Fibroblast of skin of abdomen (primary cell): ENCODE data around the gene YWHAQ. TPM values are rescaled to one million over a fixed set of nuclear protein-coding genes. Genes with fewer than 3 reads are reported as not detected.

Source experiments
- DNase-seq: peaks from one replicate; pipeline ENCODE4 v3.0.0-alpha.2; 2013
- polyA plus RNA-seq, 2 experiments: library from polyadenylated mRNA; unstranded; fragments of 120-200 nt; gene quantifications; one replicate each; pipeline ENCODE4 v1.2.1, GENCODE V29; 2013; ENCODE audit not compliant: insufficient read length in 2 of 2

Gene YWHAQ
- 306 TPM for polyA plus RNA-seq (2013, experiment 1 of 2; ENCODE audit: insufficient read length)
- polyA plus RNA-seq (2013, experiment 2 of 2; ENCODE audit: insufficient read length): 300 TPM

DNA sequence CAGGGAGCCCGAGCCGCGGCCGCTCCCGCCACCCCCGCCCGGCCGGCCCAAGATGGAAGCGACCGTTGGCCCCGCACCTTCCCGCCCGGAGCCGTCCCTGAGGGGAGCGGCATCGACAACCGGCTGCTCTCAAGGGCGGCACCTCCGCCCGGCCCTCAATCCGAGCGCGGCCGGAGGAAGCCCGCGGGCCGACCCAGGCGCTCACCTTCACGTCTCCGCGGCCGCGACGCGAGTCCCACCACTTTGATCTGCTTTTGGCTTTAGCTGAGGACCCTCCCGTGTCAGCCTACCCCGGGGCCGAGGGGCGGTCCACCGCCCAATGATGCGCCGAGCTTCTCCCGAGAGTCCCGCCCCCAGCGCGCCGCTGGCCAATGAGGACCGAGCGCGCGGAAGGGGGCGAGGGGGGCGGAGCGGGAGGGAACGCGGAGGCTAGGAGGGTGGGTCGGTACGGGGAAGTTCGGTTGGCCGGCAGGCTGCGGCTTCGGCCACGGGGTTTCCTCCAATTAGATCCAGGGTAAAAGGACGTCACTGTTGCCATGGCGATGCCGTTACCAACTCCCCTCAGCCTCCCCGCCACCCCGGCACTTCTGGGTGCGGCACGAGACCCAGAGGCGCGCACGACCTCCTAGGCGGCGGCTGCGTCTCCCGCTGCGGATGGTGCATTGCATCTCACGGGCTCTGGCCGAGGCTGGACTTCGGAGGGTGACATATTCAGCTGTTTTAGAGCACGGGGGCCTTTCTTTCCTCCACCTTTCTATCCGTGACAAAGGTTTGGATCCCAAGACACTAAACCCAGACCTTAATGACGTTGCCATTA is at the start of gene YWHAQ:
YWHAQ (minus strand) TSS at position 262 of the 817 bp plus-strand sequence. CDS start 545 bp downstream, outside the sequence.
- peak; percentile 99 for DNase-seq

DNA sequence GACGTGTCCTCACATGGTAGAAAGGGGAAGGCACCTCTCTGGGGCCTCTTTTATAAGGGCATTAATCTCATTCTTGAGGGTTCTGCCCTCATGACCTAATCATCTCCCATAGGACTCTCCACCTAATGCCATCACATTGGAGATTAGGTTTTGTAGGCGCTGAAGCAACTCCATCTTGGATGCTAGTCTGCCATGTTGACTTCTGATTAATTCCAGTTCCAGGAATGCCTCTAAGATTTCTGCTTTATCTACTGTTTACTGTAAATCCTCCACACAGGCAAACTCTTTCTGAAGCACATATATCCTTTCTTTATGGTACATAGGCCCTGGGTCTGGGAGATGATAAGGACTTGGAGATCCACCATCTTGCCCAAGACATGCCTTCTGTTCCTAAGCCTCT is 49.3 kb upstream of the YWHAQ start:
- DNase-seq: no peak

DNA sequence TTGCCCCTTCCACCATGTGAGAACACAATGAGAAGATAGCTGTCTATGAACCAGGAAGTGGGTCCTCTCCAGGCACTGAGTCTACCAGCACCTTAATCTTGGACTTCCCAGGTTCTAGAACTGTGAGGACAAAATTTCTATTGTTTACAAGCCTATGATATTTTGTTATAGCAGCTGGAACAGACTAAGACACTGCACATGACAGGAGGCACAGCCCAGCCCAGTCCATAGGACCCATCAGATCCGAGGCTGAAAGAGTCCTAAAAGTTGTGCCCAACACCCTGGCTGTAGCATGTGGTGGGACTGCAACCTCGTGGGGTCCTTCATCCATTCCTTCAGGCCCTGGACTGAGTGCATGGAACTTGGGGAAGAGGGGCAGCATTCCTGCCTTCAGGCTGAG is 48.4 kb upstream of the YWHAQ start:
- DNase-seq: no peak

DNA sequence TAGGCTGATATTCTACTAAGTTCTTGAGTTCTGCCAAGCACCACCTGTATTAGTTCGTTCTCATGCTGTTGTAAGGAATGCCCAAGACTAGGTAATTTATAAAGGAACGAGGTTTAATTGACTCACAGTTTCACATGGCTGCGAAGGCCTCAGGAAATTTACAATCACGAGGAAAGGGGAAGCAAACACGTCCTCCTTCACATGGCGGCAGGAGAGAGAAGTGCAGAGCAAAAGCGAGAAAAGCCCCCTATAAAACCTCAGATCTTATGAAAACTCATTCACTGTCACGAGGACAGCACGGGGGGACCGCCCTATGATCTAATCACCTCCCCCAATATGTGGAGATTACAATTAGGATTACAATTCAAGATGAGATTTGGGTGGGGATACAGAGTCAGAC is 47.7 kb upstream of the YWHAQ start:
- DNase-seq: no peak

DNA sequence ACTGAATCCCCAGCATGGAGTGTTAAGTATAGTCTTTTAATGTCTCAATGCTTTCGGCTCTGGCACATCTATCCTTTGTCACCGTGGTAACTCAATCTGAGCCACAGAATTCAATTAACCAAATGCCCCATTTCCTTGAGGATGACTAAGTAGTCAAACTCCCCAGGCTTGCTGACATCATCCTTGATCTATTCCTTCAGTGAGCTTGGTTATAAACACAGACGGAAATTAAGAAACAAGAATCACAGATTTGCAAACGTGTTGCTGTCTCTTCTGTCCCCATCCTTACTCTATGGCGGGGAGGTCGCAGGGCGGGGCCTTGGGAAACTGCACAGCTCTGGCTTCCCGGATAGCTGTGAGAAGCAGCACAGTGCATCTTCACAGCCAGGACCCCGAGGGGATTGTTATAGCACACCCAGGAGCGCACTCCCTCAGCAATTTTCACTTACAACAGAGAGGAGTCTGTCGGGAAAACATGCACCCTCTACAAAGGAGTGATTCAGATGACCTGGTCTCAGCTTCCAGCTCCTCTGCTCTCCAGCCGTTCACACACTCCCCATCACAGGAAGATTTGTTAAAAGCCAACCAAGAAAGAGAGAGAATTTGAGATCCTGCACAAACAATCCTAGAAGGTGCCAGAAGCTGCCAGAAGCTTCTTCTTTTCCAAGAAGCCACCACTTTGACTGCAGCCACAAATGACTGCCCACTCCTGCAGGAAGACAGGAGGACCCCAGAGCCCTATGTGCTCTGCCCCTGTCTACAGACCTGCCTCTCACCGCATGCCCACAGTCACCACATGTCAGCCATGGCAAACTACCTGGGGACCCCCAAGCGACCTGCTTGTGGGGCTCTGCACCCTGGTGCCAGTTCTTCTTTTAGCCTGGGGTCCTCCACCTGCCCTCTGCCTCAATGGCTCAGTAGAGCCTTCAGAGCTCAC is 44.9 kb upstream of the YWHAQ start:
- DNase-seq: peak; percentile 92

DNA sequence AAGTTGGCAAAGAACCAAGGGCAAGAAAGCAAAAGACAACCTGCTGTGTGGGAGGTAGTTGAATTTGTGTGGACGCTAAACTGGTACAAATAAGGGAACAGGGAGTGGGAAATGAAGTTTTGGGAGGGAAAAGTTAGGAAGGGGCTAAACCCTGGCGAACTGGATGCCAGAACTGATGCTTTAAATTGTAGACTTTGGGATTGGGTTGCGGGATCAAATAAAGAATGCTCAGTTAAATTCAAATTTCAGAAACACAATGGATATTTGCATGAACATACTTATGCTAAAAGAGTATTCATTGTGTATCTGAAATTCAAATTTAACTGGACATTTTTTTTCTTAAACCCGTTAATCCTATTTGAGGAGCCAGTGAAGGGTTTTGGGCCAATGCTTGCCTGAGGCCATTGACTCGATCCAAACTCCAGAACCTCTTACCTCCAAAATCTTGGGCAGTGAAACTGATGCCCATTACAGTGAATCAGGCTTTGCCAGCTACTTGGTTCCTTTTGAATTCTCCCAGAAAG is 44.2 kb upstream of the YWHAQ start:
- no peak for DNase-seq

DNA sequence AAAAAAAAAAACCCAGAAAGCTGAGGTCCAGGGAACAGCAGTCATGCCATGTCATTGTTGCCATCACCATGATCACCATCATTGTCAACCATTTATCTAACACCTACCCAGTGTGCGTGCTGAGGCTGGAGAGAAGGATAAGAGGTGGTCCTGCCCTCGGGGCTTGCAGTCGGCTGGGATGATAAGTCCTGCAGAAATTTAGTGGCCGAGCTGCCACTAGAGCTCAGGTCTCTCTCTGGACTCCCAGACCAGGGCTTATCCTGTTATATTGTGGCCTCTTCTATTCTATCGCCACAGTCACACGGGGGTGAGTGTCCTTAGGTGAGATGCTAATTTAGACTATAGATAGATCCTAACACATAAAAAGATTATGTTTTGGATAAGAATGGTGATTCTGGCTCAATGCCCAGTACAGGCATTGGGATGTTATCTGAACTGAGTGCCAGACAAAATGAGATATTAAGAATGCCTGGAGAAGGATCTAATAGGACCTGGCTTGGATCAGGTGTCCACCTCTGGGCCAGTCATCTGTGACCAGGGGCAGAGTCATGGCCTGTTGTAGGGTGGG is 43.2 kb upstream of the YWHAQ start:
- DNase-seq: no peak

DNA sequence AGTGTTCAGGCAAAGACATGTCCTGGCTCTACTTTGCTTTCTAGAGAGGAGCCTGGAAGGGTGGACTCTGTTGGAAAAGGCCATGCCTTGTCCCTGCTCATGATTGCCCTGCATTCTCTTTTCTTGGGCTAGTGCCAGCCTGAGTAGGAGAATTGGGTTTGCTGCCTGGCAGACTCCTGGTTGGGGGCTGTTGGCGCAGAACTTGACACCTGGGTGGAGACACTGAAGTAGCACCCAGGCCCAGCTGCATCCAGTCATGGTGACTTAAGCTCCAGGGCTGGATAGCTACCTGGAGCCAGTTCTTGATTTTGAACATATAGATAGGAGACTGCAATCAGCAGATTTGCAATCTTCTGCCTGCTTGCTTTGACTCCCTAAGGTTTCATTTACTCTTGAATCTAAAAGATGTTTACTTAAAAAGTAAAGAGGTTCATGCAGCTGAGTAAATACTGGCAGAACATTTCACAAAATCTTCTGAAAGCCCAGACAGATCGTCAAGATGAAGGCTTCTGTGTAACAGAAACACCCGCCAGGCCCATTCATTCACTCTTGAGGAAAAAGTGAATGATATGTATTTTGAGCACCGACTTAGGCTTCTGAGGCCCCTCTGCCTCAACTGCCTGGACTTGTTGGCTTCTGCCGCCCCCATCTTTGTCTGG is 38.0 kb upstream of the YWHAQ start:
- DNase-seq: no peak

DNA sequence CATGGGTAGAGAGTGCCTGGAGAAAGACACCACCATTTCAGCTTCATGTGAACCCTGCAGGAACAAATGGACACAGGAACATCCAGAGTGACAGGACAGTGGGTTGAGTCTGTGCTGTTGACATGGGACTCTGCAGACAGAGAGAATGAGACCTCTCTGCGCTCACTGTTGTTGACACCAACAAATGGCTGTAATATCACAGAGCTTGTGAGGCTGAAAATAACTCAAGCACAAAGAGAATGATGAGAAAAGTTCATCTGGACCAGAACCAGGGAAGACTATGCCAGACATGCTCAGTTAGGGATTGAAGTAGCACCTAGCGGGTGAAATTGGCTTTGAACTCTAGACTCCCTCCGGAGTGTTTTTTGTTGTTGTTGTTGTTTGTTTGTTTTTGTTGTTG is 37.0 kb upstream of the YWHAQ start:
- no peak for DNase-seq

DNA sequence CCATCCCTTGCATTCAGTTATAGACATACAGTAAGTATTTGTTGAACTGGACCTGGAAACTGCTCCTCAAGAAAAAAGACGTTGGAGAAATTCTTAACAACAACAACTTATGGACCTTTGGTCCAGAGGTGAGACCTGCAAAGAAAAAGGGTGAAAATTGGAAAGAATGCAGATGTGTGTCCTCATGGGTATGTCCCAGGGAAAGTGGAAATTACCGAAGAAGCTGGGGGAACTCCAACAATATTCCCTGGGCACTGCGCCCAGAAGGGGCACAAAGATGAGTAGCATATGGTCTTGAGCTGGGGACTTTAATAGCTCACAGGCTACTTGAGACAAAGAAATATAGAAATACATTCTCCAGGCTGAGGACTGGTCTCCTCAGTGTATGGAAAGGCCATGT is 35.5 kb upstream of the YWHAQ start:
- DNase-seq: peak; percentile 33

DNA sequence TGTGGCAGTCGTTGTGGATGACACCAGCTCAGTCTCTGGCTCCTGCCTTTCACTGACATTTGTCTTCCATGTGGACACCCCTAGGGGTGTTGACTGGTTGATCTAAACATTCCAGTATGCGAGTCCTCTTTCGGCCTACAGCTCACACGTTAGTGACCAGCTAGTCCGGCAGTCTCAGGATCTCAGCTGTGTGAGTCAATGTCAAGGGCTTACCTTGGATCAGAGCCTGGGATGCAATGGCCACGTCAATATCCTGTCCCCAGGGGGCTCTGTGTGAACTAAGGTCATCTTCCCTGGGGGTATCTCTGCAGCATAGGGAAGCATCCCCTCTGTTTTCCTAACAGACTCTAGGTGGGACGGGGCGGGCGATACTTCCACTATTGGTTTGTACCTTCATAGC is 35.1 kb upstream of the YWHAQ start:
- peak; percentile 58 for DNase-seq

DNA sequence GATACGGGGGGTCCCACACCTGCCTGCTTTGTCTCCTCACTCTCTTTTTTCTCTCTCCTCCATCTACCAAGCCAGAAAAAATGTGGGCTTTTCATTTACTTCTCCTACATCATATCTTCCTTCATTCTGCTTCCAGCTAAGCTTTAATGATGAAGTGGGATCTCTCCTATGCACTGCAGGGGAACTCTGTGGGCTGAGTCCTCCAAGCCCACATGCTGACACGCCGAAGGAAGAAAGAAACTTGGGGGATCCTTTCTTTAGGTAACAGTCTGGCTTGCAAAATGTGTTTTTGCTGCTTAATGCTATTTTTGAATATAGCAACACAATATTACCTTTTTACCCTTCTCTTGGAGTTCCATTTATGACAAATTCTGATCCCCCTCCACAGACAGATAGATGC is 33.6 kb upstream of the YWHAQ start:
- no peak for DNase-seq

DNA sequence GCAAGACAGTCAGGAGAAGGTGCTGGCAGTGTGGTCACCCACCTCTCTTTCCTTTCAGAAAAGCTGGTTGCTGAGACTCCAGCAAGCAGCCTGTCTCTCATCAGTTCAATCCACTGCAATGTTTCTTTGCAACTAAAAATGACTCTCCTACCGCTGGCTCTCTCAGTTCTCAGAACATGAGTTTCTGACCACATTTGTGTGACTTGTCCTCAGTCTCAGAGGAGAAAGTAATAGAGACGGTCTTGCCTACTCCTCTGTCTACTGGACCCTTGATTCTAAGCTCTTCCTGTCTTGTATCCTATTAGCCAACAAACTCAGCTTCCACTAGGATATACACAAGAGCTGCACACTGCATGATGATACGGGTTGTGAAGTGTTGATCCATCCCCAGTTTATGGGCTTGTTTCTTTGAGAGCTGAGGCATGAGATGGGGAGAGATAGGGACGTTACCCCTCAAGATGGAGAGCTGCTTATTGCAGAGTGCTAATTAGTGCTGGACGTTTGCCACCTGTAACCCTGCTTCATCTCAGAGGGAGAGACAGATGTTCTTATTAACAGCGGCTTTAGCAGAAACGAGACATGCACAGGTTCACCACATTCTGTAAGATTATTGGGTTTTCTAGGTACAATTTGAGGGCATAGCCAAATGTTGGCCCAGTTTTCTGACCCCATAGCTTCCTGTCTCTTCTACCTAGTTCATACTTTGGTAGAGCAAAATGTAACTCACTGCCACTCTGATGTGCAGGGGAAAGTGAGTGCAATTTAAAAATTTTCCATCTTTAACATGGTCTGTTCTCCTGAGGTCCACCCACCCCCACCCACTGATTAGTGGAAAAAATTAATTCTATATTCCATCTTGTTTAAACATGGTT is 32.4 kb upstream of the YWHAQ start:
- no peak for DNase-seq

DNA sequence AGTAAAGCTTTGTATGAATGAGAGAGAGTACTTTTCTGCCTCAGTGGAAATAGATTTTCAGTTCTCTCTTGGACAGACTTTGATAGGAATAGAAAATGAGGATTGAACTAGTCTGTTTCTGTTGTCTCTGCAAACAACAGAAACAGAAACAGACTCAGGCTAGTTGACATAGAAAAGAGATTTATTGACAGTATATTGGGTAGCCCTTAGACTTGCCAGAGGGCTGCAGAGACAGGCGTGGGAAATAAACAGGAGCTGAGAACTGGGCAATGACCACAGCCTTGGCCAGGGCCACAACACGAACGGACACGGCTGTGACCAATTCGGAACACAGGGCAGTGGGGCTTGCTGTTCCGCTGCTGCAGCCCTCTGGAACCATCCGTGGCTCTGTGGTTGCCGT is 30.5 kb upstream of the YWHAQ start:
- DNase-seq: no peak

DNA sequence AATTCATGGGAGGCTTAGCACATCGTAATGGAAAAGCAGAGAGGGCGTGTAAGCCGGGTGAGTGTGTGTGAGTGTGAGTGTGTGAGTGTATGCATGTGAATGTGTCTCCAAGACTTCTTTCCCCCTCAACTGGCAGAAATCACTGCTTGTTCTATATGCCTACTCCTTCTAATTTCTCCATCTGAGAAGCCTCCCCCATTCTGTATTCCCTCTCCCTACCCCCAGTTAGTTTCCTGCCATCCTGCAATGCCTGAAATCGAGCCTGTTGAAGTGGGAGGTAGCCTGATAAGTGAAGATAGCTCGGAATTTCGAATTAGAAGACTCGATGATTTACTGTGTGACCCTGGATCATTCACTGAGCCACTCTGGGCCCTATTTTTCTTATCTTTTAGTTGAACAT is 30.0 kb upstream of the YWHAQ start:
- no peak for DNase-seq

DNA sequence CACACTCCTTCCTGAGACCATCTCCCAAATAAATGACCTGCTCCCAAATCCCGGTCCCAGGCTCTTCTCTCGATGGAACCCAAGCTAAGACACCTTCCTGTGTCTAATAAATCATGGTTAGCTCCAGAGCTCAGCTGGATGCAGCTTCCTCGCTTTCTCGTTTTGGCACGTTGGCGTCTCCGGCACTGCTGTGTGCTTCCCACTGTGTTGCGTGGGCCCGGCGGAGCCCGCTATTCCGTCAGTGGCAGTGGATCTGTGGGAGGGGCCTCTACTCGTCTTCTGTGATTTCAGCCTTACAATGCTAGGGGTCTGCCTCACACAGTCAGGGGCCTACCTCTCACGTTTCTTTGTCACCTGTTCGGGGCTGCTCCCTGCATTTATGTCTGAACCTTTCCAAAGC is 29.4 kb upstream of the YWHAQ start:
- DNase-seq: no peak

DNA sequence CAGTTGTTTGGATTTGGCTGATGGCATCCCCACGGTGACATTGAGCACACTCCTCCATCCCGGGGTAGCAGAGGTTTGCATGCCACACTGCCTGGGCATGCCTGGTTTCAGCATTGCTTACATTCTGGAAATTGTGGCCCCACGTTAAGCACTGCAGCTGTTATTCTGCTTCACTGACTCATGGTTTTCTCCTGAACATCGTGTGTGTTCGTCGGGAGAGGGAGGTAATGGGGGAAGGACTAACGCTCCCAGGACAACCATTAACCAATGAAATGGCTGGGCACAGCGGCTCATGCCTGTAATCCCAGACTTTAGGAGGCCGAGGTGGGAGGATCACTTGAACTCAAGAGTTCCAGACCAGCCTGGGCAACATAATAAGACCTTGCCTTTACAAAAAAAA is 28.2 kb upstream of the YWHAQ start:
- peak; percentile 45 for DNase-seq

DNA sequence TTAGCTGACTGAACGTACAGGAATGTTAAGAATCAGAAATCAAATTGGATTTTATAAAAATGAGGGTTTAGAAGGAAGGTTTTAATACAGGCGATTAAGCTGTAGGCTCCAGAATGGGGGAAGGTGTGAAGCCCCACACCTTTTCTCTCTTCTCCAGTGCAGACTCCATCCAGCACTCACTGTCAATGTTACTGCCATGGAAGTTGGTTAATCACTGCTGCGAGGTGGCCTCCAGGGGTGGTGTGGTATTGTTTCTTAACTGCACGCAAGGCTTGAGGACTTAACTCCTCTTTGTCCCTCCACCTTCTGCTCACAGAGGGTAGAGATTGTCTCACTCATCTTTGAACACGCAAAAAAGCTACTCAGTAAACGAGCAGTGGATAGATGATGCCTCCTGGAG is 26.9 kb upstream of the YWHAQ start:
- DNase-seq: no peak

DNA sequence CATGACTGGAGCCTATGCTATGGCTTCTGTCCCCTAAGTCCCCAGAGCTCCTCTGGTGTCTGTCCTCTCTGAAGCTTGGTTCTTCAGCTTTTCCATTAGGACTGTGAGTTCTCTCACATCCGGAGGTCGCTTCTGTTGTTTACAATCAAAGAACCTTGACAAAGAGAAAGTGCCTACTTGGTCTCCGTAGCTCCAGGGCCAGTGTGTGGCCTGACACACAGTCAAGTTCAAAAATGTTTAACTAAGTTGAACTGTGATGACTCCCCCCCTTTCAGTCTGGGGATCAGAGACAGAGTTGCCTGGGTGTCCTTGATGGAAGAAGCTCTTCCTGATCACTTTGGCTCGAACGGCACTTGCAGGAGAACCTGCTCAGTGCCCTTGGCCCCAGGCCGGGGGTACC is 26.3 kb upstream of the YWHAQ start:
- DNase-seq: no peak

DNA sequence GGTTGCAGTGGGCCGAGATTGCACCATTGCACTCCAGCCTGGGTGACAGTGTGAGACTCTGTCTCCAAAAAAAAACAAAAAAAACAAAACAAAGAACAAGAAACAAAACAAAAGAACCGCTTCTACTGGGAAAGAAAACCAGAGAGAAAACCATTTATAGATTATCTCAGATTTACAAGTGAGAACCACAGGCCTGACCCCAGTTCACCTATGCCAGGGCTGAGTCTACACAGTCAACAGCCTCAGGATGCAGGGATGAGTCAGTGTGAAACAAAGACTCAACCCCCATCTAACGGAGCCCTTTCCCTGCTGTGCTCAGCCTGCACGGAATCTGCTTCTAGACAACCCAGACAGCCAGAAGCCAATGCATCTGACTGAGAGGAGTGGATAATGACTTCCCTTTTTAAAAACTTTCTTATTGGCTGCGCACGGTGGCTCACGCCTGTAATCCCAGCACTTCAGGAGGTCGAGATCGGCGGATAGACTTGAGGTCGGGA is 25.5 kb upstream of the YWHAQ start:
- peak; percentile 95 for DNase-seq
